Peyer's patch (tissue), 4 donors: Measurements from ENCODE around the gene UQCRC1. TPM values are rescaled to one million over a fixed set of nuclear protein-coding genes. Genes with fewer than 3 reads are reported as not detected.

Source experiments
- DNase-seq, 3 donors: peaks; one replicate each; pipeline ENCODE4 v3.0.0-alpha.2; 2017 to 2019
- H3K27ac ChIP-seq, 4 donors: fragments of 200-600 bp; sonication (generic); one replicate each; pipeline ENCODE4 v1.5.1; 2016 to 2019
- H3K27me3 ChIP-seq, 2 donors: fragments of 200-600 bp; sonication (generic); one replicate each; pipeline ENCODE4 v1.5.1; 2019
- H3K36me3 ChIP-seq, 3 donors: fragments of 200-600 bp; sonication (generic); one replicate each; pipeline ENCODE4 v1.5.1; 2016 to 2019
- H3K4me1 ChIP-seq, 4 donors: fragments of 200-600 bp; sonication (generic); one replicate each; pipeline ENCODE4 v1.5.1; 2016 to 2019
- H3K4me3 ChIP-seq, 4 donors: fragments of 200-600 bp; sonication (generic); 1 replicate in 3 of 4; 2 replicates in 1 of 4; pipeline ENCODE4 v1.5.1; 2016 to 2019; ENCODE audit warnings: mild to moderate bottlenecking in 1 of 4
- H3K9me3 ChIP-seq, 4 donors: fragments of 200-600 bp; sonication (generic); one replicate each; pipeline ENCODE4 v1.5.1; 2016 to 2019; ENCODE audit warnings: mild to moderate bottlenecking in 1 of 4
- POLR2A ChIP-seq, 2 donors: fragments of 450-650 bp; IDR thresholded peaks; one replicate each; pipeline ENCODE4 v1.5.1; 2017; ENCODE audit warnings: antibody characterized with exemption in 2 of 2, mild to moderate bottlenecking in 2 of 2, moderate library complexity in 2 of 2
- total RNA-seq, 4 donors: library from RNA; depleted of rRNA; stranded (reverse); fragments of >200 nt; gene quantifications; one replicate each; pipeline ENCODE4 v1.1.0, GENCODE V29; 2016
- TF ChIP-seq, protein P1 (sequence below), 6 experiments: fragments of 450-650 bp in 4 of 6; fragments of 200-600 bp in 2 of 6; sonication (generic) in 1 of 6; IDR thresholded peaks; one replicate each; pipeline ENCODE4 v1.5.1; 2017 to 2019; ENCODE audit warnings: antibody characterized with exemption in 6 of 6, mild to moderate bottlenecking in 3 of 6, moderate library complexity in 1 of 6

UQCRC1 gene
- total RNA-seq, 4 donors from 2014 or later, result 313 to 857 (median 761) TPM

- no peaks in the 10 kb centered on the region for H3K27me3 ChIP-seq
- no peak for DNase-seq
- no peaks in the 10 kb centered on the region for H3K9me3 ChIP-seq
- no peak overlapping the region for H3K27ac ChIP-seq
- no peak for TF ChIP-seq POLR2A (IDR thresholded peaks at IDR 0.05)
- TF ChIP-seq, protein P1, sequence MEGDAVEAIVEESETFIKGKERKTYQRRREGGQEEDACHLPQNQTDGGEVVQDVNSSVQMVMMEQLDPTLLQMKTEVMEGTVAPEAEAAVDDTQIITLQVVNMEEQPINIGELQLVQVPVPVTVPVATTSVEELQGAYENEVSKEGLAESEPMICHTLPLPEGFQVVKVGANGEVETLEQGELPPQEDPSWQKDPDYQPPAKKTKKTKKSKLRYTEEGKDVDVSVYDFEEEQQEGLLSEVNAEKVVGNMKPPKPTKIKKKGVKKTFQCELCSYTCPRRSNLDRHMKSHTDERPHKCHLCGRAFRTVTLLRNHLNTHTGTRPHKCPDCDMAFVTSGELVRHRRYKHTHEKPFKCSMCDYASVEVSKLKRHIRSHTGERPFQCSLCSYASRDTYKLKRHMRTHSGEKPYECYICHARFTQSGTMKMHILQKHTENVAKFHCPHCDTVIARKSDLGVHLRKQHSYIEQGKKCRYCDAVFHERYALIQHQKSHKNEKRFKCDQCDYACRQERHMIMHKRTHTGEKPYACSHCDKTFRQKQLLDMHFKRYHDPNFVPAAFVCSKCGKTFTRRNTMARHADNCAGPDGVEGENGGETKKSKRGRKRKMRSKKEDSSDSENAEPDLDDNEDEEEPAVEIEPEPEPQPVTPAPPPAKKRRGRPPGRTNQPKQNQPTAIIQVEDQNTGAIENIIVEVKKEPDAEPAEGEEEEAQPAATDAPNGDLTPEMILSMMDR (IDR thresholded peaks at IDR 0.05), result no peak
- H3K4me1 ChIP-seq, result peaks cover 0 to 21% (median 2%) of the 10 kb centered on the region in 4 donors
- H3K36me3 ChIP-seq, result no peaks in the 10 kb centered on the region
- H3K4me3 ChIP-seq, result no peak overlapping the region
Measured at GRCh38 chr3:48652923-48653715, 43.7 kb upstream of the UQCRC1 start.

DNA sequence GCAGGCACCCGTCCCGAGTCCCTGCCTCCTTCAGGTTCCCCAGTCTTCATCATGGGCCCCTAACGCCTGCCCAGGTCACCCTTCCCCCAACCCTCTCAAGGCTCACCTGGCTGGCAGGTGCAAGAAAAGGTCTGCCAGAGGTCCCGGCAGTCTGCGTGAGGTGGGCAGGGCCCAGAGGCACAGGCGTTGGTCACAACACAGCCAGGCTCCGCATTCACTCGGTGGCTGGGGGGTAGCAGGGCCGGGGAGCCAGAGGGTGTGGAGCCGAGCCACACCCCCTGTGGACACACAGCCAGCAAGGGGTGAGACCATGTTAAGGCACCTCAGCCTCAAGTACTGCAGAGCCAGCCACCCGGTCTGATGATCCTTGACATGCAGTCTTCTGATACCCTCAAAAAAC, 42.3 kb upstream of the UQCRC1 start:
- peaks cover 0 to 16% (median 2%) of the 10 kb centered on the region in 4 donors for H3K4me1 ChIP-seq
- H3K27ac ChIP-seq, result no peak overlapping the region
- no peaks in the 10 kb centered on the region for H3K36me3 ChIP-seq
- no peaks in the 10 kb centered on the region for H3K9me3 ChIP-seq
- no peaks in the 10 kb centered on the region for H3K27me3 ChIP-seq
- DNase-seq, result no peak
- H3K4me3 ChIP-seq, result no peak overlapping the region
- no peak for TF ChIP-seq POLR2A (IDR thresholded peaks at IDR 0.05)
- TF ChIP-seq, protein P1 (IDR thresholded peaks at IDR 0.05), result no peak

GRCh38 chr3:48650723-48651122, 41.3 kb upstream of the UQCRC1 start:
- no peak overlapping the region for H3K4me3 ChIP-seq
- no peaks in the 10 kb centered on the region for H3K9me3 ChIP-seq
- no peak for DNase-seq
- peaks cover 0 to 5% (median 1%) of the 10 kb centered on the region in 4 donors for H3K4me1 ChIP-seq
- no peak overlapping the region for H3K27ac ChIP-seq
- H3K27me3 ChIP-seq, result no peaks in the 10 kb centered on the region
- H3K36me3 ChIP-seq, result no peaks in the 10 kb centered on the region
- TF ChIP-seq, protein P1 (IDR thresholded peaks at IDR 0.05), result no peak
- TF ChIP-seq POLR2A (IDR thresholded peaks at IDR 0.05), result no peak

DNA sequence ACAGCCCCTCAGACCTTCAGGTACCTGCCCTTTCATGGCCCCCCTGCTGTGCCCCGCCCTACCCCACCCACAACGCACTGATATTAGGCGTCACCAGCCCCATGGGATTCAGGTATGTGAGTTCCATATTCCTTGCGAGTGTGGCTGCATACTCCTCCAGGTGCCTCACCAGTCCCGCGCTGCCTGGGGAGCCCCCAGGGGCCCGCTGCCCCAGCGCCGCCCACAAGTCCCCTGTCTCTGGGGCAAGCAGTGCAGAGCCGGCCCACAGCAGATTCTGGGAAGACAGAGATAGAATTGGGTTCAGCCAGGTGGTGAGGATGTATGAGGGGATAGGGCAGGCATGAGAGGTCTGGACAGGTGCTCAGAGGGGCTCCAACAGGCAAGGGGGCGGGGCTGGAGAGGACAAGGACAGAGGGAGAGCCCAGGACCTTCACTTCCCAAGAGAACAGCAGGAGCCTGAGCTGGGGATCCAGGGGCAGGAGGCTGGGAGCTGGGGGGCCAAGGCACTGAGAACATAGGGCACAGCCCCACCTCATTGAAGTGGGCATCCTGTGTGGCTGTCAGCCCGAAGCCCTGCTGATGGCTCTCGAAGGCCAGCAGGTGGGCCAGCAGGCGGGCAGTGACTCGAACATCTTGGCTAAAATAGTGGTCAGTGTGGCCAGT, 38.9 kb upstream of the UQCRC1 start:
- no peaks in the 10 kb centered on the region for H3K4me1 ChIP-seq
- TF ChIP-seq POLR2A (IDR thresholded peaks at IDR 0.05), result no peak
- TF ChIP-seq, protein P1 (IDR thresholded peaks at IDR 0.05), result no peak
- H3K27ac ChIP-seq, result no peak overlapping the region
- H3K27me3 ChIP-seq, result no peaks in the 10 kb centered on the region
- no peaks in the 10 kb centered on the region for H3K9me3 ChIP-seq
- H3K36me3 ChIP-seq, result no peaks in the 10 kb centered on the region
- no peak for DNase-seq
- H3K4me3 ChIP-seq, result no peak overlapping the region

GRCh38 chr3:48647714-48648113, 38.3 kb upstream of the UQCRC1 start:
- Histone ChIP-seq H3K4me3 (no peak overlapping the region), H3K9me3 (no peaks in the 10 kb centered on the region), H3K36me3 (no peaks in the 10 kb centered on the region), H3K4me1 (no peaks in the 10 kb centered on the region), H3K27me3 (no peaks in the 10 kb centered on the region), H3K27ac (no peak overlapping the region)
- no peak for DNase-seq
- TF ChIP-seq, protein P1 (IDR thresholded peaks at IDR 0.05), result no peak
- TF ChIP-seq POLR2A (IDR thresholded peaks at IDR 0.05), result no peak
